ENCODE data around the gene IL17REL. TPM values are rescaled to one million over a fixed set of nuclear protein-coding genes. Genes with fewer than 3 reads are reported as not detected.

The IL17REL gene
- total RNA-seq, 6 experiments from 2014 or later = not detected

- Mint-ChIP-seq H3K4me1 (ENCODE audit: low read depth) (peaks cover 25% of the 10 kb centered on the region), H3K4me3 (no peak overlapping the region), H3K36me3 (ENCODE audit: low read depth) (peaks cover 5% of the 10 kb centered on the region; the same call in 1 of the 2 replicates), H3K9me3 (no peaks in the 10 kb centered on the region), H3K27me3 (ENCODE audit: insufficient read depth) (no peaks in the 10 kb centered on the region; the same call in none of the 2 replicates), H3K27ac (peak overlapping the region; percentile 52; the same call in 1 of the 2 replicates)
- DNase-seq = no peak
- TF ChIP-seq CTCF (IDR thresholded peaks at IDR 0.05) = no peak
These were observed 45.5 kb downstream of the IL17REL start for GRCh38 chr22:49966774-49967705.

DNA sequence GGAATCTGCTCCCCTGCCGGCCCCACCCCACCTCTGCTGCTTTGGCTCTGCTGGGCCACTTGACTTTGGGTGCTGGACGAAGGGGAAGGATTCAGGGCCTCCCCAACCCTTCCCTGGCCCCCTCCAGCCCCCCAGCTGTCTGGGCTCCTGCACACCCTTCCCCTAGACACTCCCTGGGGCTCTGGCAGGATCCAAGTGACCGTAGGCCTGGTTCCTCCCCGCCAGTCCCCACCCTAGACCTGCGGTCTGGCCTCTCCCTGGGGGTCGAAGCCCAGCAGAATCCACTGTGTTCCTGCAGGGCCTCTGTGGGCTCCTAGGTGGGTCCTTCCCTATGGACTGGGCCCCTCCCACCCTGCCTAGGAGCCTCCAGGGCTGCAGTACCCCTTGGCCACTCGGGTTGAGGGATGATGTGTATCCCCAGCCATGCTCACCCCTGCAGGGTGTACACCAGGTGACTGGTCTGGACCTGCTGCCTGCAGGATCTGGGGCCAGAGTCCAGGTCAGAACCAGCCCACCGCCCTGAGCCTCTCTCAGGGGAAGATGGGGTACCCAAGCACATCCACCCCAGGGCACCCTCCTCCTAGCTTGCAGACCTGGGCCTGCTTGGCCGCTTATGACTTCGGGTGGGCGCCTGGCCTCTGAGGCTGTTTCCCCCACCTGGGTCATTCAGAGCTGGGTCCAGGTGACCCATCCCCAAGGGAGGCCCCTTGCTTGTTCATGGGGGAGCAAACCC lies 46.4 kb downstream of the IL17REL start:
- H3K27ac Mint-ChIP-seq = no peak overlapping the region
- no peak for DNase-seq
- H3K27me3 Mint-ChIP-seq (ENCODE audit: insufficient read depth) = no peaks in the 10 kb centered on the region; the same call in none of the 2 replicates
- no peak overlapping the region for H3K4me3 Mint-ChIP-seq
- TF ChIP-seq CTCF (IDR thresholded peaks at IDR 0.05) = no peak
- peaks cover 25% of the 10 kb centered on the region for H3K4me1 Mint-ChIP-seq (ENCODE audit: low read depth)
- no peaks in the 10 kb centered on the region for H3K9me3 Mint-ChIP-seq
- H3K36me3 Mint-ChIP-seq (ENCODE audit: low read depth) = peaks cover 5% of the 10 kb centered on the region; the same call in 1 of the 2 replicates

DNA sequence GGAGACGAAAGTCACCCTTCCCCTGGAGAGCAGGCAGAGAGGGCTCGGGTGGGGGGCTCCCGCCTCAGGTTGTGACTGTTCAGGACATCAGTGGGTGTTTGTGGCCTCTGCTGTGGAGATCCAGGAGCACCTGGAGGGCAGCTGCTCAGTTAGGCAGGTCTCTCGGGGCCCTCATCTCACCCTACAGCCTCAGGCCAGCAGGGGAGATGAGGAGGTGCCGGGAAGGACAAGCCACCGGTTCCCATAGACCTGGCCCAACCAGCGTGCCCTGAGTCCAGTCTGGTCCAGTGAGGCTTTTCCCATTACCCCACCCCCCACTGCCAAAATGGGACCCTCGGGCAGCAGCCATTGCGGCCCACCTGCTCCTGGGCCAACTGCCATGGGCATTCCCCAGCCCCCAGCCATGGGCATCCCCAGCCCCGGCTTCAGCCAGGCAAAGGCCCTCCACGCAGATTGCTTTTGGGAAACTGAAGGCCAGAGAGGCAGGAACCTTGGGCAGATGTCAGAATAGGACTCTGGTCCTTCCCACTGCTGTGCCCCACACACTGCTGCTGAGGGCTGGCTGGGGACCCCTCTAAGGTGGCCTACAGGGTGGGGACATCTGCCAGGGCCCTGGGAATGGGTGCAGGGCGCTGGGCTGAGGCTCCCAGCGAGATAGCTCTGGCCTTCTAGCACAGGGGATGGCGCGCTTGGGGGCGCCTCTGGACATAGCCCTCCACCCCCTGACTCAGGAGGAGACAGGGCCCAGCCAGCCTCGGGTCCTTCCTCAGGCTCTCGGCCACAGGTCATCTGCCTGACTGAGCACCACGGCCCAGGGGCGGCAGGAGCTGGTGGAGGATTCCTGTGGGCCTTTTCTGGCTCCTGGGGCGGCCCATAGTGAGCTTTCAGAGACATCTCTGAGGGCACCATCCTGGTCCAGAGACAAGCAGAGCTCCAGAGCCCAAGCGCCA lies 47.2 kb downstream of the IL17REL start:
- Mint-ChIP-seq H3K9me3 (no peaks in the 10 kb centered on the region), H3K4me1 (ENCODE audit: low read depth) (peaks cover 20% of the 10 kb centered on the region), H3K27ac (peak overlapping the region; percentile 26; the same call in 1 of the 2 replicates), H3K4me3 (no peak overlapping the region), H3K36me3 (ENCODE audit: low read depth) (peaks cover 5% of the 10 kb centered on the region; the same call in 1 of the 2 replicates), H3K27me3 (ENCODE audit: insufficient read depth) (no peaks in the 10 kb centered on the region; the same call in none of the 2 replicates)
- DNase-seq = no peak
- TF ChIP-seq CTCF (IDR thresholded peaks at IDR 0.05) = no peak

GRCh38 chr22:49964136-49965090 lies 48.2 kb downstream of the IL17REL start:
- TF ChIP-seq CTCF (IDR thresholded peaks at IDR 0.05) = no peak
- Mint-ChIP-seq H3K36me3 (ENCODE audit: low read depth) (peaks cover 5% of the 10 kb centered on the region; the same call in 1 of the 2 replicates), H3K9me3 (no peaks in the 10 kb centered on the region), H3K4me1 (ENCODE audit: low read depth) (peaks cover 21% of the 10 kb centered on the region; the same call in 1 of the 2 replicates), H3K27me3 (ENCODE audit: insufficient read depth) (no peaks in the 10 kb centered on the region; the same call in none of the 2 replicates), H3K27ac (peak overlapping the region; percentile 46), H3K4me3 (peak overlapping the region; percentile 82; the same call in 1 of the 2 replicates)
- DNase-seq = no peak

Data from HFFc6 (cell line).